Loucy (cell line): ENCODE results near the gene ZNF556.

Experiments used
- H2AFZ ChIP-seq: fragments of 200-600 bp; sonication (generic); 2 replicates; pipeline ENCODE4 v1.6.0; 2016; ENCODE audit warnings: antibody characterized with exemption, mild to moderate bottlenecking, low read length, moderate library complexity
- H3F3A ChIP-seq: fragments of 200-600 bp; 2 replicates; pipeline ENCODE4 v1.6.0; 2016; ENCODE audit warnings: antibody characterized with exemption, low read depth, mild to moderate bottlenecking
- H3K27me3 ChIP-seq: fragments of 200-600 bp; sonication (generic); 2 replicates; pipeline ENCODE4 v1.6.1; 2014; ENCODE audit warnings: low read length, mild to moderate bottlenecking; ENCODE audit not compliant: insufficient read depth, poor library complexity, severe bottlenecking
- H3K36me3 ChIP-seq: fragments of 200-600 bp; sonication (generic); 2 replicates; pipeline ENCODE4 v1.6.1; 2016; ENCODE audit warnings: low read length; ENCODE audit not compliant: insufficient read depth
- H3K4me1 ChIP-seq: fragments of 200-600 bp; sonication (generic); 2 replicates; pipeline ENCODE4 v1.5.1; 2014; ENCODE audit warnings: low read length, mild to moderate bottlenecking; ENCODE audit not compliant: insufficient read depth, poor library complexity, severe bottlenecking
- H3K4me2 ChIP-seq: fragments of 200-600 bp; sonication (generic); 2 replicates; pipeline ENCODE4 v1.6.0; 2014; ENCODE audit warnings: antibody characterized with exemption, low read length, low read depth, mild to moderate bottlenecking; ENCODE audit not compliant: poor library complexity, severe bottlenecking
- H3K4me3 ChIP-seq: fragments of 200-600 bp; sonication (generic); 2 replicates; pipeline ENCODE4 v1.5.1; 2014; ENCODE audit warnings: low read length, mild to moderate bottlenecking, mixed read lengths; ENCODE audit not compliant: poor library complexity, severe bottlenecking
- H3K79me2 ChIP-seq: fragments of 200-600 bp; sonication (generic); 2 replicates; pipeline ENCODE4 v1.6.1; 2014; ENCODE audit warnings: low read length; ENCODE audit not compliant: insufficient read depth
- H3K9ac ChIP-seq: fragments of 200-600 bp; sonication (generic); 2 replicates; pipeline ENCODE4 v1.6.0; 2014; ENCODE audit warnings: mild to moderate bottlenecking, low read depth, low read length, moderate library complexity; ENCODE audit not compliant: poor library complexity, severe bottlenecking
- H3K9me2 ChIP-seq: fragments of 200-600 bp; sonication (generic); replicated peaks from 2 replicates; pipeline ENCODE4 v1.6.1; 2016; ENCODE audit warnings: low read depth, low read length, mixed read lengths
- H3K9me3 ChIP-seq: fragments of 200-600 bp; sonication (generic); 2 replicates; pipeline ENCODE4 v1.6.1; 2014; ENCODE audit warnings: mild to moderate bottlenecking, antibody characterized with exemption, low read length, low read depth; ENCODE audit not compliant: insufficient read depth
- H4K20me1 ChIP-seq: fragments of 200-600 bp; sonication (generic); 2 replicates; pipeline ENCODE4 v1.6.0; 2014; ENCODE audit warnings: antibody characterized with exemption, low read length, mild to moderate bottlenecking; ENCODE audit not compliant: insufficient read depth, poor library complexity, severe bottlenecking
- EZH2phosphoT487 ChIP-seq: fragments of 200-600 bp; IDR thresholded peaks from 2 replicates; pipeline ENCODE4 v1.6.1; 2018; ENCODE audit warnings: antibody characterized with exemption, mild to moderate bottlenecking, moderate library complexity, borderline replicate concordance
- TF ChIP-seq, protein P1 (sequence below): fragments of 200-600 bp; sonication (generic); conservative IDR thresholded peaks from 2 replicates; pipeline ENCODE4 v1.5.1; 2014; ENCODE audit warnings: mild to moderate bottlenecking, antibody characterized with exemption, low read length

The ZNF556 gene

DNA sequence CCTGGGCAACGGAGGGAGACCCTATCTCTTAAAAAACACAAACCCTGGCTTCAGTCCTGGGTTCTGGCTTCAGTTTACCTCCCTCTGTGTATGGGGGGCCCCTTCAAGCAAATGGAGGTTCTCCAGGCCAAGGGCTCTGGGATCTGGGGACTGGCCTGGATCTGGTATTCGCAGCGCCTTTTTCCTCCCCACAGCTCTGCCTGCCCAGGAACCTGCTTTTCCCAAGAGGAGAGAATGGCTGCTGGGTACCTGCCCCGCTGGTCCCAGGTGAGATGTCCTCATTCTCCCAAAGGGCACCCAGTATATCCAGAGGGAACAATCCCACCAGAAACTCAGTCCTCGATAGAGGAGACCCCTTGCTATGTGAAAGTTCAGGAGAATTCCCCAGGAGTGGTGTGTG is 44.3 kb upstream of the ZNF556 start:
- TF ChIP-seq, protein P1, sequence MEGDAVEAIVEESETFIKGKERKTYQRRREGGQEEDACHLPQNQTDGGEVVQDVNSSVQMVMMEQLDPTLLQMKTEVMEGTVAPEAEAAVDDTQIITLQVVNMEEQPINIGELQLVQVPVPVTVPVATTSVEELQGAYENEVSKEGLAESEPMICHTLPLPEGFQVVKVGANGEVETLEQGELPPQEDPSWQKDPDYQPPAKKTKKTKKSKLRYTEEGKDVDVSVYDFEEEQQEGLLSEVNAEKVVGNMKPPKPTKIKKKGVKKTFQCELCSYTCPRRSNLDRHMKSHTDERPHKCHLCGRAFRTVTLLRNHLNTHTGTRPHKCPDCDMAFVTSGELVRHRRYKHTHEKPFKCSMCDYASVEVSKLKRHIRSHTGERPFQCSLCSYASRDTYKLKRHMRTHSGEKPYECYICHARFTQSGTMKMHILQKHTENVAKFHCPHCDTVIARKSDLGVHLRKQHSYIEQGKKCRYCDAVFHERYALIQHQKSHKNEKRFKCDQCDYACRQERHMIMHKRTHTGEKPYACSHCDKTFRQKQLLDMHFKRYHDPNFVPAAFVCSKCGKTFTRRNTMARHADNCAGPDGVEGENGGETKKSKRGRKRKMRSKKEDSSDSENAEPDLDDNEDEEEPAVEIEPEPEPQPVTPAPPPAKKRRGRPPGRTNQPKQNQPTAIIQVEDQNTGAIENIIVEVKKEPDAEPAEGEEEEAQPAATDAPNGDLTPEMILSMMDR = no peak
- TF ChIP-seq EZH2phosphoT487 = no peak
- no peaks in the 10 kb centered on the region; the same call in 1 of the 2 replicates for H3K79me2 ChIP-seq
- no peak overlapping the region for H2AFZ ChIP-seq
- no peak overlapping the region for H3K4me3 ChIP-seq
- no peaks in the 10 kb centered on the region for H3K9me3 ChIP-seq
- H3K27me3 ChIP-seq = no peaks in the 10 kb centered on the region
- no peak overlapping the region for H3K4me2 ChIP-seq
- H4K20me1 ChIP-seq = no peaks in the 10 kb centered on the region
- no peaks in the 10 kb centered on the region for H3F3A ChIP-seq
- H3K9me2 ChIP-seq = no peaks in the 10 kb centered on the region
- no peaks in the 10 kb centered on the region for H3K36me3 ChIP-seq
- no peaks in the 10 kb centered on the region for H3K4me1 ChIP-seq
- no peak overlapping the region for H3K9ac ChIP-seq

DNA sequence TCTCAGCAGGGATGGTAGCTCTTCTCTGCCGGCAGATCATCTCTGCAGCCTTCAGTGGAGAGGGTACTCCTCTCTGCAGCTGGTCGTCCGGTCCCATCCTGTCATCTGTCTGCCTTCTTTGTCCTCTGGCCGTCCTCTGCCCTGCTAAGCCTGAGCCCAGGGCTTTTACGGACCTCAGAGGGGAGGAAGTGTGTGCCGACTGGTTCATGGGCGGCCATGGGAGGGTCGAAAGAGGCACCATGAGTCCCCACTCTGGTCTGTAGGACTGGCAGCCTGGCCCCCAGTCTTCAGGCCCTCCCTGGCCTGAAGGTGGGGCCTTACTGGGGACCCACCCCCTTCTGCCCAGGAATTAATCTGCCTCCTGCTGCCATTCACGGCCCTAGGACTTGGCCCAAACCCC is 43.5 kb upstream of the ZNF556 start:
- no peak overlapping the region for H2AFZ ChIP-seq
- H3K36me3 ChIP-seq = no peaks in the 10 kb centered on the region
- no peaks in the 10 kb centered on the region for H3K4me1 ChIP-seq
- TF ChIP-seq EZH2phosphoT487 = no peak
- TF ChIP-seq, protein P1 = no peak
- no peak overlapping the region for H3K9ac ChIP-seq
- H3K4me3 ChIP-seq = no peak overlapping the region
- H3K27me3 ChIP-seq = no peaks in the 10 kb centered on the region
- no peaks in the 10 kb centered on the region for H3F3A ChIP-seq
- no peaks in the 10 kb centered on the region for H4K20me1 ChIP-seq
- no peaks in the 10 kb centered on the region; the same call in 1 of the 2 replicates for H3K79me2 ChIP-seq
- H3K4me2 ChIP-seq = no peak overlapping the region
- H3K9me3 ChIP-seq = no peaks in the 10 kb centered on the region
- no peaks in the 10 kb centered on the region for H3K9me2 ChIP-seq

DNA sequence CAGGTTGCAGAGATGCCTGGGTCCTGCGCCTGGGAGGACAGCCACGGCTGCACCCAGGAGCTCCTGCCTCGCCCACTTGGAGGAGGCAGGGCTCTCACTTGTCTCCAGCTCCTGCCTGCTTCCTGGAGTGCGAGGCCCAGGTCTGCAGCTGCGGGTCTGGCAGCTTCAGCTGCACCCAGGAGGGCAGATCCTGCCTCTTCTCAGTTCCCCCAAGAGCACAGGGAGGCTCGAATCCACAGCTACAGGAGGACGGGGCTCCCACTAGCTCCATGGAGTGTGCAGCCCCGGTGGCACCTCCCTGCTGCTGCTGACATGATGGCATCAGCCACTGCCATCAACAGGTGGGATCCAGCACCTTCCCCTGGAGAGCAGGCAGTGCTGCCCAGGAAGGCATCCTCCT is 43.0 kb upstream of the ZNF556 start:
- Histone ChIP-seq H2AFZ (no peak overlapping the region), H3K79me2 (no peaks in the 10 kb centered on the region; the same call in 1 of the 2 replicates), H3K27me3 (no peaks in the 10 kb centered on the region), H3F3A (no peaks in the 10 kb centered on the region), H3K9me3 (no peaks in the 10 kb centered on the region), H4K20me1 (no peaks in the 10 kb centered on the region), H3K36me3 (no peaks in the 10 kb centered on the region), H3K9me2 (no peaks in the 10 kb centered on the region), H3K9ac (no peak overlapping the region), H3K4me1 (no peaks in the 10 kb centered on the region), H3K4me3 (no peak overlapping the region), H3K4me2 (no peak overlapping the region)
- TF ChIP-seq, protein P1 = no peak
- TF ChIP-seq EZH2phosphoT487 = no peak
